CD14-positive monocyte (primary cell): ENCODE results near the gene GASK1B. TPM values are rescaled to one million over a fixed set of nuclear protein-coding genes. Genes with fewer than 3 reads are reported as not detected.

Experiments
- DNase-seq, 3 donors: peaks; one replicate each; pipeline ENCODE4 v3.0.0-alpha.2; 2011 to 2022
- H2AFZ ChIP-seq: 2 replicates; pipeline ENCODE4 v1.6.0; 2012; ENCODE audit warnings: mild to moderate bottlenecking, low read depth, low read length, inconsistent platforms; ENCODE audit not compliant: insufficient read depth, poor library complexity, severe bottlenecking
- H3K27ac ChIP-seq, 2 donors: 1 replicate in 1 of 2; 2 replicates in 1 of 2; pipeline ENCODE4 v1.5.1; 2012 to 2013; ENCODE audit warnings: low read length in 2 of 2, control low read depth in 1 of 2, inconsistent platforms in 1 of 2, low read depth in 1 of 2, mild to moderate bottlenecking in 1 of 2
- H3K27me3 ChIP-seq, 2 donors: one replicate each; pipeline versions ENCODE4 v1.6.0 to v1.6.1; 2011 to 2013; ENCODE audit warnings: low read length in 2 of 2; ENCODE audit not compliant: control insufficient read depth in 2 of 2, insufficient read depth in 2 of 2
- H3K36me3 ChIP-seq, 2 donors: replicated peaks in 1 of 2; 1 replicate in 1 of 2; 2 replicates in 1 of 2; pipeline versions ENCODE4 v1.5.1 to v1.6.1; 2012 to 2013; ENCODE audit warnings: low read length in 2 of 2, control low read depth in 1 of 2, inconsistent platforms in 1 of 2, mild to moderate bottlenecking in 1 of 2; ENCODE audit not compliant: insufficient read depth in 2 of 2, control insufficient read depth in 1 of 2
- H3K4me1 ChIP-seq, 2 donors: 1 replicate in 1 of 2; 2 replicates in 1 of 2; pipeline versions ENCODE4 v1.5.1 to v1.6.1; 2012 to 2013; ENCODE audit warnings: low read length in 2 of 2, control low read depth in 1 of 2, inconsistent platforms in 1 of 2, mild to moderate bottlenecking in 1 of 2, moderate library complexity in 1 of 2; ENCODE audit not compliant: insufficient read depth in 2 of 2, control insufficient read depth in 1 of 2
- H3K4me2 ChIP-seq: replicated peaks from 2 replicates; pipeline ENCODE3; 2012; ENCODE audit warnings: low read length, moderate library complexity, mild to moderate bottlenecking; ENCODE audit not compliant: poor library complexity, severe bottlenecking; ENCODE audit errors: extremely low read depth
- H3K4me3 ChIP-seq, 3 experiments: fragments of 200-600 bp in 1 of 3; sonication (generic) in 1 of 3; replicated peaks in 1 of 3; 1 replicate in 2 of 3; 2 replicates in 1 of 3; pipeline ENCODE4 v1.5.1; 2011 to 2013; ENCODE audit warnings: low read length in 3 of 3, mild to moderate bottlenecking in 3 of 3, control low read depth in 2 of 3, low read depth in 2 of 3, inconsistent platforms in 1 of 3, moderate library complexity in 1 of 3
- H3K79me2 ChIP-seq: 2 replicates; pipeline ENCODE4 v1.6.0; 2012; ENCODE audit warnings: mild to moderate bottlenecking, control low read depth, inconsistent platforms, low read length, moderate library complexity; ENCODE audit not compliant: insufficient read depth
- H3K9ac ChIP-seq: 2 replicates; pipeline ENCODE4 v1.6.0; 2017; ENCODE audit warnings: low read length, mild to moderate bottlenecking; ENCODE audit not compliant: insufficient read depth, poor library complexity, severe bottlenecking
- H3K9me3 ChIP-seq, 2 donors: replicated peaks in 1 of 2; 1 replicate in 1 of 2; 2 replicates in 1 of 2; pipeline versions ENCODE4 v1.5.1 to v1.6.1; 2012 to 2013; ENCODE audit warnings: low read length in 2 of 2, control low read depth in 1 of 2; ENCODE audit not compliant: control insufficient read depth in 1 of 2, insufficient read depth in 1 of 2
- H4K20me1 ChIP-seq: 2 replicates; pipeline ENCODE4 v1.6.0; 2012; ENCODE audit warnings: mild to moderate bottlenecking, low read length, control low read depth, moderate library complexity; ENCODE audit not compliant: insufficient read depth
- H3K27ac Mint-ChIP-seq, 7 donors: one replicate each; pipeline ENCODE4 v1.8.0; 2020; ENCODE audit warnings: mild to moderate bottlenecking in 7 of 7, mixed read lengths in 7 of 7, moderate library complexity in 6 of 7, inconsistent platforms in 2 of 7
- H3K27me3 Mint-ChIP-seq, 3 donors: one replicate each; pipeline ENCODE4 v1.8.0; 2021 to 2022; ENCODE audit warnings: low read depth in 3 of 3, mild to moderate bottlenecking in 3 of 3, mixed read lengths in 3 of 3, moderate library complexity in 3 of 3, inconsistent platforms in 1 of 3
- H3K36me3 Mint-ChIP-seq, 2 donors: one replicate each; pipeline ENCODE4 v1.8.0; 2020; ENCODE audit warnings: mixed read lengths in 2 of 2, inconsistent platforms in 1 of 2, mild to moderate bottlenecking in 1 of 2
- H3K4me1 Mint-ChIP-seq: one replicate; pipeline ENCODE4 v1.8.0; 2020; ENCODE audit warnings: mild to moderate bottlenecking, mixed read lengths
- H3K4me3 Mint-ChIP-seq, 2 donors: one replicate each; pipeline ENCODE4 v1.8.0; 2020; ENCODE audit warnings: mild to moderate bottlenecking in 2 of 2, mixed read lengths in 2 of 2, moderate library complexity in 1 of 2
- H3K9me3 Mint-ChIP-seq, 7 donors: one replicate each; pipeline ENCODE4 v1.8.0; 2020 to 2022; ENCODE audit warnings: mixed read lengths in 7 of 7, mild to moderate bottlenecking in 6 of 7, moderate library complexity in 6 of 7, inconsistent platforms in 2 of 7
- CTCF ChIP-seq: fragments of 200-600 bp; IDR thresholded peaks from one replicate; pipeline ENCODE4 v1.8.0; 2022; ENCODE audit warnings: antibody characterized with exemption, mild to moderate bottlenecking
- WGBS: methylation state at CpG from one replicate; pipeline ENCODE4 v1.1.5; 2013; ENCODE audit warnings: missing lambda C conversion rate; ENCODE audit not compliant: insufficient coverage; 5-methylcytosine and 5-hydroxymethylcytosine counted together
- intact Hi-C, 2 donors: fragments of 100-400 bp; cut with micrococcal nuclease; formaldehyde crosslinking; loops; one replicate each; pipeline versions ENCODE4 v1.15.0 to v1.15.1; 2023
- polyA plus RNA-seq, 3 donors: library from polyadenylated mRNA; depleted of rRNA in 1 of 3; unstranded in 2 of 3; stranded (reverse) in 1 of 3; fragments of 300-500 nt in 2 of 3; fragments of >200 nt in 1 of 3; fragmentation: Illumina TruSeq in 2 of 3; gene quantifications; 1 replicate in 2 of 3; 2 replicates in 1 of 3; pipeline ENCODE4 v1.2.3, GENCODE V29; 2012 to 2021

The GASK1B gene
- polyA plus RNA-seq, 3 donors: 34.4 to 106 (median 82.2) TPM

- peaks cover 86 to 93% of the 10 kb centered on the region in 2 donors for H3K4me1 ChIP-seq
- 83% methylated on average over 1 of the region's 3 CpGs for WGBS
- H3K27ac ChIP-seq: peak overlapping the region in 1 of 2 donors; percentile 17
- no peaks in the 10 kb centered on the region for H3K9me3 Mint-ChIP-seq
- DNase-seq: no peak
- peak overlapping the region; percentile 92 for H3K4me2 ChIP-seq
- H3K4me1 Mint-ChIP-seq: peaks cover 87% of the 10 kb centered on the region
- peak overlapping the region in 1 of 7 donors; percentile 42 for H3K27ac Mint-ChIP-seq
- peaks cover 79% of the 10 kb centered on the region for H4K20me1 ChIP-seq
- no peaks in the 10 kb centered on the region for H3K27me3 Mint-ChIP-seq
- no peak for TF ChIP-seq CTCF
- H3K9ac ChIP-seq: no peak overlapping the region
- peaks cover 11 to 32% of the 10 kb centered on the region in 2 donors for H3K36me3 ChIP-seq
- no peaks in the 10 kb centered on the region for H3K9me3 ChIP-seq
- intact Hi-C loops: loop anchor here in 1 of 2 donors (5.0 to 10.0 kb wide), 2 partner anchors 43 to 170 kb away; no protein-coding TSS in a partner anchor
- H3K27me3 ChIP-seq: no peaks in the 10 kb centered on the region
- H2AFZ ChIP-seq: no peak overlapping the region
- peak overlapping the region in 1 of 2 donors; percentile 83 for H3K4me3 Mint-ChIP-seq
- H3K36me3 Mint-ChIP-seq: peaks cover 31 to 50% of the 10 kb centered on the region in 2 donors
- peak overlapping the region in 1 of 3 experiments; percentile 98 for H3K4me3 ChIP-seq
- peaks cover 94% of the 10 kb centered on the region for H3K79me2 ChIP-seq
These were observed 8.0 kb downstream of the GASK1B start for GRCh38 chr4:158164768-158165213.

GRCh38 chr4:158163941-158164767 lies 8.7 kb downstream of the GASK1B start:
- Histone ChIP-seq H3K9me3 (no peaks in the 10 kb centered on the region), H3K79me2 (peaks cover 94% of the 10 kb centered on the region), H2AFZ (no peak overlapping the region), H3K27ac (peak overlapping the region in 1 of 2 donors; percentile 17), H3K36me3 (peaks cover 11 to 38% of the 10 kb centered on the region in 2 donors), H3K4me3 (no peak overlapping the region), H3K27me3 (no peaks in the 10 kb centered on the region), H3K4me2 (peak overlapping the region; percentile 9), H3K4me1 (peaks cover 83 to 94% of the 10 kb centered on the region in 2 donors), H3K9ac (no peak overlapping the region), H4K20me1 (peaks cover 85% of the 10 kb centered on the region)
- peak overlapping the region in 1 of 2 donors; percentile 23 for H3K4me3 Mint-ChIP-seq
- H3K9me3 Mint-ChIP-seq: no peaks in the 10 kb centered on the region
- no peak for TF ChIP-seq CTCF
- H3K36me3 Mint-ChIP-seq: peaks cover 35 to 56% of the 10 kb centered on the region in 2 donors
- H3K27me3 Mint-ChIP-seq: no peaks in the 10 kb centered on the region
- intact Hi-C loops: loop anchor here in 1 of 2 donors (10.0 kb wide), 1 partner anchor 169 kb away; no protein-coding TSS in a partner anchor
- H3K4me1 Mint-ChIP-seq: peaks cover 88% of the 10 kb centered on the region
- peak overlapping the region in 4 of 7 donors; percentile 29 to 78 (median 43) for H3K27ac Mint-ChIP-seq
- WGBS: 89% methylated on average over 2 of the region's 10 CpGs
- DNase-seq: no peak
